Measurements from ENCODE around the gene SELENBP1.
"Not testable (repeated sequence)": the region's sequence is repeated elsewhere in the genome, so short reads cannot be mapped to it uniquely, and the experiment has no call there.

The SELENBP1 gene

DNA sequence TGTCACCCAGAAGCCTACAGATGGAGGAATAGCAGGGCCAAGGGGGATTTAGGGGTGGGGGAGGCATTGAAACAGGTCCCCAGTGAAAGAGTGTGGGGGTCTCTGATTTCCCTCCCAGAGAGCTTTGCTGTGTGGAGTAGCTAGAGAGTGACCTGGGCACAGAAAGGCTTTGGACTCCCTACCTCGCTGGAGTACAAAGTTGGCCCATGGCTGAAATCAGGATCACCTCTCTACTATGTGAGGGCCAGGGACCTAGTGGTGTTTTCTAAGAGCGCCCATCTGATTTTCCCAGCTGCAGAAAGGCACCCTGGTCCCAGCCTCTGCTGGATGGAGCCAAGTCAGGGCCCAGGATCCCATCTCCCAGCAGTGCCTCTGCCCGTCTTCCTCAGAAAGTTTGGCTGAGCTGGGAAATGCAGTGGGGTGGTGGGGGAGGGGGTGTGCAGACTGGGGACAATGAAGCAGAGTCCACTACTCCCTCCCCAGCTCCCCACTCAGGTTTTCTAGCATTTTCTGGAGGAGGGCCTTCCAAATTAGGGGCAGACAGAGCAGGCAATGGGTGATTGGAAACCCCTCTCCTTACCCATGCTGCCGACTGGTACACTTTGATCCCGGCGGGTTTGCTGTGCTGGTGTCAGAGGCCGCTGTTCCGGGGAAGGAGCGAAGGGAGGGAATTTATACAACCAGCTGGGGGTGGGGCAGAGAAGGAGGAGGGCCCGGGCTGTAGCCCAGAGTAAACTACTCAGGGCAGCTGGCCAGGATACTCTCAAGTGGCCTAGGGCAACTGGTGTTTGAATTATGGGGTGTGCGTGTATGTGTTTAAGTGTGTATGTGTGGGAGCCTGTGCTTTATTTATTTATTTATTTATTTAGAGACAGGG lies at the start of gene SELENBP1:
TSS of gene SELENBP1 (minus strand) at position 648 of the 877 bp plus-strand sequence. CDS start at position 584, 64 bp downstream.
- DNase-seq (ENCODE audit: low read depth in 3 of 3, low spot score in 1 of 3) = no peak

GRCh38 chr1:151419819-151420218 lies 47.3 kb upstream of the SELENBP1 start:
- DNase-seq (ENCODE audit: low read depth in 3 of 3, low spot score in 1 of 3) = no peak

DNA sequence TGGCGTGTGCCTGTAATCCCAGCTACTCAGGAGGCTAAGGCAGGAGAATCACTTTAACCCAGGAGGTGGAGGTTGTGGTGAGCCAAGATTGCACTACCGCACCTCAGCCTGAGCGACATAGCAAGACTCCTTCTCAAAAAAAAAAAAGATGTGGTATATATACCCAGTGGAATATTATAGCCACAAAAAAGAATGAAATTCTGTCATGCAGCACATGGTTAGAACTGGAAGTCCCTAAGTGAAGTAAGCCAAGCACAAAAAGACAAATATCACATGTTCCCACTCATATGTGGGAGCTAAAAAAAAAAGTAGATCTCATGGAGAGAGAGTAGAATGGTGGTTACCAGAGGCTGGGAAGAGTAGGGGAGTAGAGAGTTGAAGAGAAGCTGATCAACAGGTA lies 45.6 kb upstream of the SELENBP1 start:
- no peak for DNase-seq (ENCODE audit: low read depth in 3 of 3, low spot score in 1 of 3)

DNA sequence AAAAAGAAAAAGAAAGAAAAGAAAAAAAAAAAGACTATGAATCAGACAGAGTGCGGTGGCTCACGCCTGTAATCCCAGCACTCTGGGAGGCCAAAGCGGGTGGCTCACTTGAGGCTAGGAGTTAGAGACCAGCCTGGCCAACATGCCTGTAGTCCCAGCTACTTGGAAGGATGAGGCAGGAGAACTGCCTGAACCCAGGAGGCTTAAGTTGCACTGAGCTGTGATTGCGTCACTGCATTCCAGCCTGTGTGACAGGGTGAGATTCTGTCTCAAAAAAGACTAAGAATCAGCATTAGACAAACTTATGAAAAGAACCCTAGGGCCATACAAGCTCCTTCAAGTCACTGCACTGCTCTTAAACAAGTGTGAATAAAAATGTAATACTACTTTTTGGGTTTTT lies 43.7 kb upstream of the SELENBP1 start:
- DNase-seq (ENCODE audit: low read depth in 3 of 3, low spot score in 1 of 3) = no peak

DNA sequence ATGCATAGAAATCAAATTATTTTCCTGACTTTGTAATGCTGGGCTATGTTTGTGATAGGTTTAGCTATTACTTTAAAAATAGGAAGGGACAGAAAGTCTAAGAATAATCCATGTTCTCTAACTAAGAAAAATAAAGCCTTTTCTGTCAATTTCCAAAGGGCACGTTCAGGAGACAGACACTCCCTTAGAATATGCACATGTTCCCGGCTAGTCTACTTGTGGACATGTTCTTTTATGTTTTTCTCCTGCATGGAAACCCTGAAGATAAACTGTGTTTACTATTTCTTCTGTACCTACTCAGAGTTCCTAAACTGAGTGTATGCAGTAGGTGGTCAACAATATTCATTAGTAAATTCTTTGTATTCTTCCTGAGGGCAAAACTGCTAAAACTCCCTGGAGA lies 39.4 kb upstream of the SELENBP1 start:
- DNase-seq (ENCODE audit: low read depth in 3 of 3, low spot score in 1 of 3) = no peak

- DNase-seq (ENCODE audit: low read depth in 3 of 3, low spot score in 1 of 3) = no peak
Measured at GRCh38 chr1:151408891-151409290, 36.4 kb upstream of the SELENBP1 start.

DNA sequence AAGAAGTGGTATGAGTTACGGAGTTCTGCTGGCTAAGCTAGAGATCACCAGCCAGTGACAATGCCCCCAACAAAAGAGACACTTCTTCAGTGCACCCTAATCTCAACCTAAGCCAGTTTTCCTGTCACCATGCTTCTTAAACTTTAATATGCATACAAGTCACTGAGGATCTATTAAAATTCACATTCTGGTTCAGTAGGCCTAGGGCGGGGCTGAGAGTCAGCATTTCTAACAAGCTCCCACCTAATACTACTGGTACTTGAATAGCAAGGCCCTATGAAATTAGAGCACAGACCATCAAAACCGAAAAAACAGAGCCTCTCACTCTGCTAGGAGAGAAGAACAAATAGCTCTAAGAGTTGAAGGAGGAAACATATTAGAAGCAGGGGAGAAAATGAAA lies 34.8 kb upstream of the SELENBP1 start:
- no peak for DNase-seq (ENCODE audit: low read depth in 3 of 3, low spot score in 1 of 3)

DNA sequence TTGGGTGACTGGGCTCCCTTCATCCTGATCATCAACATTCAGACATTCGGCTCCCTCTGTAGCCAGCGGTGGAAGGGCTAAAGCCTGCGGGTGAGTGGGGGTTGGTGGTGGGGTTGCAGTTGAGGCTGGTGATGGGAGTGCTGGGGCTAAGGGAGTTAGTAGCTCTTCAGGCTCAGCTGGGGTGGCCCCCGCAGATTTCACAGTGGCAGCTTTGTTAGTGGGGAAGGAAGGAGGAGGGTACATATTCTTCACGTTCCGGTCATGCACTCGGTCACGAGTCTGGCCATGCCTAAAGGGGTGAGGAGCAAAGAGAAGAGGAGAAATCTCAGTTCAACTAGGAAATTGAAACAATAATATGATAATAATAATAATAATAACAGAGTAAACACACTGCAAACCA lies 33.7 kb upstream of the SELENBP1 start:
- no peak for DNase-seq (ENCODE audit: low read depth in 3 of 3, low spot score in 1 of 3)

DNA sequence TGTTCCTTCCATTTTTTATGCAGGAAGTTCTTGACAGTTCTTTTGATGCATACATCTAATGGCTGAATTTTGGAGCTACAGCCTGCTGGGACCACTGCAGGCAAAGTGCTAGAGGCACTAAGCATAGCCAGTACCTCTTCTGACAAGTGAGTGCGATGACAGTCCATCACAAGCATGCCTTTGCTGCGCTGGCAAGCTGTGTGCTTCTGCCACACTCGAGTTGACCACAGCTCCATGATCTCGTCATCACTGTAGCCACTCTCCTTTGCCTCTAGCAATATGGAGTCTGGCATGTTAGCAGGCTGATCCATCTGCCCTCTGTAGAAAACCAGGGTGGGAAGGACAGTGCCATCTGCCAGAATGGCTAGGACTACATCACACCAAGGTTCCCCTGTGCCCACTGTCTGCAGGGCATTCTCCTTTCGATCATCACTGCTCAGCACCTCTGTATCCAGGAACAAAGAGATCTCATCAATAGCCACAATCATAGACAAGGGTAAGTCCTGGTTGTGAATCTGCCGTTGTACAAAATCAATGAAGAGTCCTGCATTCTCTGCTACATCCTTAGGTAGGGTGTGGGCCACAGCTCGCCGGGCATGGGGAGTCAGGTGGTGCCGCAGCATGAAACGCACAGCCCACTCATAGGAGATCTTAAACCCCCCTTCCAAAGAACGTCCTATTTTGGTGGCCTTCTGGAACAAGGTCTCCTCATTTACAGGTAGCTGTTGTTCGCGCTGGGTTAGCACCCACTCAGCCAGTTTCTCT lies 32.9 kb upstream of the SELENBP1 start:
- DNase-seq (ENCODE audit: low read depth in 3 of 3, low spot score in 1 of 3) = no peak

DNA sequence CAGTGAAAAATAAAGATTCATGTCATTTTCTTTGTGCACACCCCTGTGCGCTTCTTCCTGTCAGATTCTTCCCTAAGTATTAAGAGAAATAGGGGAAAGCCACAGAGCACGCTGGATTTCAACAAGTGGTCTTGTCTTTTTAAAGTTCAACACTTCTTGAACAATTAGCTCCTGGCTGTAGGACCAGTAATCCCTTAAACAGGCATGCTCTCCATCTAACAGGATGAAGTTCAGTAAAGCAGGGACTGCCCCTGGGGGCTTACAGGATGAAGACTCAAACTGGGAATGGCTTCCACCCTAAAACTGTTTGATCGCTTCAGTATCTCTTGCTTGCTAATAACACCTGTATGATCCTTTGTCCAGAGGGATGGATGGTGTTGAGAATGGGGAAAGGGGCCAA lies 31.1 kb upstream of the SELENBP1 start:
- DNase-seq (ENCODE audit: low read depth in 3 of 3, low spot score in 1 of 3) = no peak

DNA sequence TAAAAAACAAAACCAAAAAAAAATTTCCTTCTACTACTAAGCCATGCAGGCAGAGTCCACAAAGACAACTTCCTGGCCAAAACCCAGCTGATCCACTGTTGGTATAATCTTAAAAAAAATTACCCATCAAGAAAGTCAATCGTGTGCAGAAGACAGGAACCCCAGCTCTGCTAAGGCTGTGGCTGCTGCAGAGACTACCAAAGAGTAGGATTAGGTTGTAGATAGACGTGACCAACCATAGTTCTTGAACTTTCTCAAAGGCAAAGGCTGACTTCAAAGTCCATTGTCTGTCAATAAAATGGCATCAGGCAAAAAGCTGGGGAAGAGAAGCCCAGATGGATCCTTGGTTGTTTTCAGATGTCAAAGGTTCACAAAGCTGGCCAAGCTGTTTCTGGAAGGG lies 30.3 kb upstream of the SELENBP1 start:
- DNase-seq (ENCODE audit: low read depth in 3 of 3, low spot score in 1 of 3) = no peak

DNA sequence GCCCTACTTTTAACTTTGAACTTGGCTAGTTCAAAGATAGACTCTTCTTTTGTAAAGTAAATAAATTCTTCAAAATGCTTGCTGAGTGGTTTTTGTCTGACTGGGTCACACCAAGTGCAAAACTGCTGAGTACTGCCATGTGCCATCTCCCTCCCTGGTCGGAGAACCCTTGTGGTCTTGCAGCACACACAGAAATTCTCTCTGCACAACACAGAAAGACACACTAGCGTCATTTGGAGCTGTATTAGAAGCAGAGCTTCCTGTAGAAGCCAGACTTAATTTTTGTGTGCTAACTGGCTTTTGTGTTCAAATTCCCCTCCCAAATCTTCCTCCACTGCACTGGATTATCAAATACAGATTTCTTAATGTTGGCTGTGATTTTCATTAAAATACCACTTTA lies 29.4 kb upstream of the SELENBP1 start:
- DNase-seq (ENCODE audit: low read depth in 3 of 3, low spot score in 1 of 3) = no peak

- no peak for DNase-seq (ENCODE audit: low read depth in 3 of 3, low spot score in 1 of 3)
Measured at GRCh38 chr1:151401125-151401788, 28.8 kb upstream of the SELENBP1 start.

DNA sequence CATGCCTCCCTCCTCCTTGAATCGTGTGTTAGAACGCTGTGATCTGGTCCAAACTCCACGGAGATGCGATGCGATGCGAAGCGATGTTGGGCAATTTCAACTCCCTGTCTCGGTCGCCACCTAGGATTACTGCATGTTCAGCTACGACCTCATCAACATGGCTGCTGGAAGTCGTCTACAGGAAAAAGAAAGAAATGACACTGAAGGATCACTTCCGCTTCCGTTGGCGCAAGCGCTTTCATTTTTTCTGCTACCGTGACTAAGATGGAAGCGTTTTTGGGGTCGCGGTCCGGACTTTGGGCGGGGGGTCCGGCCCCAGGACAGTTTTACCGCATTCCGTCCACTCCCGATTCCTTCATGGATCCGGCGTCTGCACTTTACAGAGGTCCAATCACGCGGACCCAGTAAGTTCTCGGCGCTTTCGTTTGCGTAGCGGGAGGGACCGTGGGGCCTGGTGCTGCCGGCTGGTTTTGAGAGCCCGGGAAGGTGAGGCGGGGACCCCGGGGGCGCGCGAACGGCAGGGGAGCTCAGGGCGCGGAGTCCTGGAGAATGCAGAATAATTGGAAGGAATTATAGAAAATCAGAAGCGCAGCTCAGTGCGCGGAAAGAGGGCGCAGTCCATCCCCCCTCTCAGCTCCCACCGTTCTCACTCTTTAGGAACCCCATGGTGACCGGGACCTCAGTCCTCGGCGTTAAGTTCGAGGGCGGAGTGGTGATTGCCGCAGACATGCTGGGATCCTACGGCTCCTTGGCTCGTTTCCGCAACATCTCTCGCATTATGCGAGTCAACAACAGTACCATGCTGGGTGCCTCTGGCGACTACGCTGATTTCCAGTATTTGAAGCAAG lies 27.0 kb upstream of the SELENBP1 start, which contains the start of gene PSMB4:
TSS of gene PSMB4 (plus strand) at position 250 of the 848 bp plus-strand sequence. CDS start at position 265, 15 bp downstream.
- peak; percentile 48 to 62 (median 55) for DNase-seq (ENCODE audit: low read depth in 3 of 3, low spot score in 1 of 3)

- DNase-seq (ENCODE audit: low read depth in 3 of 3, low spot score in 1 of 3) = not testable (repeated sequence)
Measured at GRCh38 chr1:151396265-151396664, 23.8 kb upstream of the SELENBP1 start.

GRCh38 chr1:151393583-151393982 lies 21.1 kb upstream of the SELENBP1 start:
- no peak for DNase-seq (ENCODE audit: low read depth in 3 of 3, low spot score in 1 of 3)

- no peak for DNase-seq (ENCODE audit: low read depth in 3 of 3, low spot score in 1 of 3)
Measured at GRCh38 chr1:151391079-151391563, 18.6 kb upstream of the SELENBP1 start.

DNA sequence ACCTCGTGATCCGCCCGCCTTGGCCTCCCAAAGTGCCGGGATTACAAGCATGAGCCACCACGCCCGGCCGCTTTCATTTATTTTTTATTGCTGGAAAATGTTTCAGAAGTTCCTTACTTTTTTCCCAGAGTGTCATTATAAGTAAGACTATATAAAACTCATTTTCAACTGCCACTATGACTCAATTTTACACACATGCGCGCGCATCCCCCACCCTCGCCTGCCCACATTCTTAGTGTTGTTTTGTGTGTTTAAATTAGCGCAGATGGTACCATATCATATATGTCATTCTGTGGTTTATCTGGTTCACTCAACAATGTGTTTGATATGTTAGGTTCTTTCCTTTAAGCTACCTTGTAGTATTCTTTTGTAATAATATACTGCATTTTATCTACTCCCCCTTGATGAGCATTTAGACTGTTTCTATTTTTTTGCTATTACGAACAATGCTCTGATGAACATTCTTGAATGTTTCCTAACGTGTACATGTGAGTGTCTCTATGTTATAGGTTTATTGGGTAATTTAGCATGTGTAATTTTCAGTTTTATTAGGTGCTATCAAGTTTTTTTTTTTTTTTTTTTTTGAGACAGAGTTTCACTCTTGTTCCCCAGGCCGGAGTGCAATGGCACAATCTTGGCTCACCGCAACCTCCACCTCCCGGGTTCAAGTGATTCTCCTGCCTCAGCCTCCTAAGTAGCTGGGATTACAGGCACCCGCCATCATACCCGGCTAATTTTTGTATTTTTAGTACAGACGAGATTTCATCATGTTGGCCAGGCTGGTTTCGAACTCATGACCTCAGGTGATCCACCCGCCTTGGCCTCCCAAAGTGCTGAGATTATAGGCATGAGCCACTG lies 17.9 kb upstream of the SELENBP1 start:
- not testable (repeated sequence) for DNase-seq (ENCODE audit: low read depth in 3 of 3, low spot score in 1 of 3)

GRCh38 chr1:151386002-151386401 lies 13.5 kb upstream of the SELENBP1 start:
- DNase-seq (ENCODE audit: low read depth in 3 of 3, low spot score in 1 of 3) = no peak

DNA sequence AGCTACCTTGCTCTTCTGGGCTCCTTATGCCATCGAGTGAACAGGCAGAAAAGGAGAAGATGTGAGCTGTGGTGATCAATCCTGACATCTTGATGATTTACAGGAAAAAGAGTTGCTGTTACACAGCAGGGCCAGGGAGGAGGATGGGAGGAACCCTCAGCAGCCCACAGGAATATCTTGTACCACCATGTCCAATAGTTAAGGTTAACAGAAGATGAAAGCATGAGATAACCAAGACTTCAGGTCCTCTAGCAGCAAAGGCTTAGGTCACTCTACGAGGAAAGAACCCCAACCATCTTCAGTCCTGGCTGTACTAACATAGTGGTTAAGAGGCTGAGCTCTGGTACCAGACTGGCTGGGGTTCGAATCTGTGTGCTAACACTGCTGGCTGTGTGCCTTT lies 12.1 kb upstream of the SELENBP1 start:
- DNase-seq (ENCODE audit: low read depth in 3 of 3, low spot score in 1 of 3) = no peak

All from stimulated activated CD4-positive, alpha-beta T cell treated with anti-CD3 and anti-CD28 coated beads, TNF-alpha, amount 100 ng/mL, for 1 hour (primary cell).